Testis (tissue), 3 donors: ENCODE results near the gene FBP2. TPM values are rescaled to one million over a fixed set of nuclear protein-coding genes. Genes with fewer than 3 reads are reported as not detected.

ENCODE experiments used
- DNase-seq: peaks from one replicate; pipeline ENCODE4 v3.0.0-alpha.2; 2019
- H3K27ac ChIP-seq, 2 donors: fragments of 200-600 bp; sonication (generic); one replicate each; pipeline ENCODE4 v1.5.1; 2019
- H3K27me3 ChIP-seq: fragments of 200-600 bp; sonication (generic); one replicate; pipeline ENCODE4 v1.5.1; 2019
- H3K36me3 ChIP-seq: fragments of 200-600 bp; sonication (generic); one replicate; pipeline ENCODE4 v1.5.1; 2017; ENCODE audit warnings: low read depth; ENCODE audit errors: missing control alignments
- H3K4me1 ChIP-seq: fragments of 200-600 bp; sonication (generic); one replicate; pipeline ENCODE4 v1.5.1; 2019
- H3K4me3 ChIP-seq, 2 donors: fragments of 200-600 bp; sonication (generic); one replicate each; pipeline ENCODE4 v1.5.1; 2017 to 2019
- H3K9me3 ChIP-seq: fragments of 200-600 bp; sonication (generic); one replicate; pipeline ENCODE4 v1.5.1; 2017
- POLR2A ChIP-seq: fragments of 450-650 bp; IDR thresholded peaks from one replicate; pipeline ENCODE4 v1.6.1; 2017; ENCODE audit warnings: antibody characterized with exemption, mild to moderate bottlenecking, moderate library complexity
- WGBS, 2 donors: methylation state at CpG; one replicate each; pipeline ENCODE4 v1.1.5; 2018; 5-methylcytosine and 5-hydroxymethylcytosine counted together
- intact Hi-C: fragments of 100-400 bp; cut with DNase I; formaldehyde crosslinking; loops from one replicate; pipeline ENCODE4 v1.15.1; 2023; ENCODE audit warnings: low total_unique reads
- polyA plus RNA-seq: library from polyadenylated mRNA; stranded (reverse); fragments of 350-450 nt; fragmentation: Illumina TruSeq; extraction: RNeasy Lipid Tissue Mini Kit (QIAGEN cat#74804); gene quantifications from one replicate; pipeline ENCODE4 v1.2.3, GENCODE V29; 2014; ENCODE audit warnings: low read depth, low replicate concordance; ENCODE audit not compliant: insufficient read depth
- total RNA-seq, 2 donors: library from RNA; depleted of rRNA; stranded (reverse); fragments of >200 nt; gene quantifications; one replicate each; pipeline ENCODE4 v1.2.3, GENCODE V29; 2016
- TF ChIP-seq, protein P1 (sequence below), 3 experiments: fragments of 450-650 bp in 2 of 3; fragments of 200-600 bp in 1 of 3; sonication (generic) in 1 of 3; IDR thresholded peaks; one replicate each; pipeline ENCODE4 v1.5.1; 2016 to 2019; ENCODE audit warnings: antibody characterized with exemption in 3 of 3, mild to moderate bottlenecking in 2 of 3, moderate library complexity in 1 of 3

FBP2 gene
- total and polyA plus RNA-seq, 3 donors from 2014 or later: 0.74 to 2.5 (median 1.6) TPM

DNA sequence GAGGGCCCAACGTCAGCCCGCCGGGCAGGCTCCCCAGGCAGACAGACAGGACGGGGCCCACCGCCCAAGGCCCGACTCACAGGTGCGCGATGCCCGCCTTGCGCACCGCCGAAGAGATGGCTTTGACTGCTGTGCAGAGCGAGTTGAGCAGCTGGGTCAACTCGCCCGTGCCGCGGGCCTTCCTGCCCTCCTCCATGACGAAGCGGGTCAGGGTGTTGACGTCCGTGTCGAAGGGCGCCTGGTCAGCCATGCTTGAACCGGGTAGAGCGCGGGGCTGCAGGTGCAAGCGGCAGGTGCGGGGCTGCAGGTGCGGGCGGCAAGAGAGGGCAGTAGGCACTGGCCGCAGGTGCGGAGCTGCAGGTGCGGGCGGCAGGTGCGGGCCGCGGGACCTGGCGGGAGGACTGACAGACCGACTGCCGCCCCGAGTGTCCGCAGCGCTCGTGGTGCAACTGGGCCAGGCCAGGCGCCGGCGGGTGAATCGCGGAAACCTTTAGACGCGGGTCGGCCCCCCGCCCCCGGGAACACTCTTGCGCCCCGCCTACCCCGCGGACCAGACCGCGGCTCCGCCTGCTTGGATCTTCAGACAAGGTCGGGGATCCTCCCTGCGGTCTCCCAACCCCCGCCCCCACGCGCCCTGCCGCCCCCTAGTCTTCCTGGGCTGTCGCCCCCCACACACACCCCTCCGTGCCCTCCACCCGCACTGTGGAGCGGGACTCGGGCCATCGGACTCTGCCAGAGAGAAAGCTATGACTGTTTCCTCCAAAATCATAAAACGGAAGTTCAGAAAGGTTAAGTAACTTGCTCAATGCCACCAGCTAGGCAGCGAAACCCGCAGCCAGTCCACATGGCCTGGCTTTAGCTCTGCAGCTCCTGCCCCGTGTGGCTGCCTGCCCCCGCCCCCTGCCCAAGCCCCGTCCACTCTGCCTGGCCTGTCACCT, 45.7 kb upstream of the FBP2 start, which contains the start of gene FBP1:
FBP1 (minus strand) TSS at position 458 of the 938 bp plus-strand sequence; CDS start at position 250, 208 bp downstream.
- no peaks in the 10 kb centered on the region for H3K27me3 ChIP-seq
- H3K27ac ChIP-seq: no peak within 1 kb of the TSS
- H3K36me3 ChIP-seq: no peaks in the 10 kb centered on the region
- peaks cover 10% of the 10 kb centered on the region for H3K4me1 ChIP-seq
- no peak for TF ChIP-seq POLR2A
- TF ChIP-seq, protein P1, sequence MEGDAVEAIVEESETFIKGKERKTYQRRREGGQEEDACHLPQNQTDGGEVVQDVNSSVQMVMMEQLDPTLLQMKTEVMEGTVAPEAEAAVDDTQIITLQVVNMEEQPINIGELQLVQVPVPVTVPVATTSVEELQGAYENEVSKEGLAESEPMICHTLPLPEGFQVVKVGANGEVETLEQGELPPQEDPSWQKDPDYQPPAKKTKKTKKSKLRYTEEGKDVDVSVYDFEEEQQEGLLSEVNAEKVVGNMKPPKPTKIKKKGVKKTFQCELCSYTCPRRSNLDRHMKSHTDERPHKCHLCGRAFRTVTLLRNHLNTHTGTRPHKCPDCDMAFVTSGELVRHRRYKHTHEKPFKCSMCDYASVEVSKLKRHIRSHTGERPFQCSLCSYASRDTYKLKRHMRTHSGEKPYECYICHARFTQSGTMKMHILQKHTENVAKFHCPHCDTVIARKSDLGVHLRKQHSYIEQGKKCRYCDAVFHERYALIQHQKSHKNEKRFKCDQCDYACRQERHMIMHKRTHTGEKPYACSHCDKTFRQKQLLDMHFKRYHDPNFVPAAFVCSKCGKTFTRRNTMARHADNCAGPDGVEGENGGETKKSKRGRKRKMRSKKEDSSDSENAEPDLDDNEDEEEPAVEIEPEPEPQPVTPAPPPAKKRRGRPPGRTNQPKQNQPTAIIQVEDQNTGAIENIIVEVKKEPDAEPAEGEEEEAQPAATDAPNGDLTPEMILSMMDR (IDR thresholded peaks at IDR 0.05): no peak
- DNase-seq: peak; percentile 61
- 4% methylated on average over 5 to 65 of the region's 79 CpGs for WGBS, 2 donors
- intact Hi-C loops: no loop called here
- H3K4me3 ChIP-seq: peak within 1 kb of the TSS; percentile 58 to 63
- no peaks in the 10 kb centered on the region for H3K9me3 ChIP-seq

DNA sequence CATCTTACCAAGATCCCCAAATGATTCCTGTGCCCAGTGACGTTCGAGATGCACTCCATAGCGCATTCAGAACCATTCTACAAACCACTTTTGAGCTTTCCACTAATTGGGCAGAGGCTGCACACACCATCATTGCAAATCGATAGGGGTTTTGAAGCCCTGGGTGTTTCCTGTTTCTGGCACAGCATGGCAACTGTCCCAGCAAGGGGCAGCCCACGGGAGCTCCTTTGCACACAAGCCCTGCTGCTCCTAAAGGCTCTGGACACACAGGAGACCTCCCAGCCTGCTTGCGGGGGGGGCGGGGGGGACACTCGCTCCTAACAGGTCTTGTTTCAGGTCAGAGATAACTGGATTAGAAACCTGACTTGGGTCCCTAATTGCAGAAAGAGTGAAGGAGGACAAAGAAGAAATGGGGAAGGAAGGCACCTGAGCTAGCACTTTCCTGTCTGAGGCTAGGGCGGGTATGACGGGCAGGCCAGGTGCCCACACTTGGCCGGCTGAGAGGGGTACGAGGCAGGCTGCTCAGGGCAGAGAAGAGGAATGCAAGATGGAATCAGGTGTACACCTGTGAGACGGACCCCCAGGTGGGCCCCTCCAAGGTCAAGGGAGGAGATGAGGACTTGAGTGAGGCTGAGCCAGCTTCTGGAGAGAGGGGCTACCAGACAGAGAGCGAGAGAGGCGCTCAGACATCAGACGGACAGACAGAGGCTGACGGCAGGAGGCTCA, 44.9 kb upstream of the FBP2 start:
- Histone ChIP-seq H3K4me1 (peaks cover 10% of the 10 kb centered on the region), H3K9me3 (no peaks in the 10 kb centered on the region), H3K27me3 (no peaks in the 10 kb centered on the region), H3K27ac (no peak overlapping the region), H3K36me3 (no peaks in the 10 kb centered on the region), H3K4me3 (peak overlapping the region; percentile 58 to 63)
- WGBS, 2 donors: 58 to 64% methylated on average over 12 to 16 of the region's 17 CpGs
- intact Hi-C loops: no loop called here
- TF ChIP-seq, protein P1 (IDR thresholded peaks at IDR 0.05): no peak
- no peak for TF ChIP-seq POLR2A
- no peak for DNase-seq

DNA sequence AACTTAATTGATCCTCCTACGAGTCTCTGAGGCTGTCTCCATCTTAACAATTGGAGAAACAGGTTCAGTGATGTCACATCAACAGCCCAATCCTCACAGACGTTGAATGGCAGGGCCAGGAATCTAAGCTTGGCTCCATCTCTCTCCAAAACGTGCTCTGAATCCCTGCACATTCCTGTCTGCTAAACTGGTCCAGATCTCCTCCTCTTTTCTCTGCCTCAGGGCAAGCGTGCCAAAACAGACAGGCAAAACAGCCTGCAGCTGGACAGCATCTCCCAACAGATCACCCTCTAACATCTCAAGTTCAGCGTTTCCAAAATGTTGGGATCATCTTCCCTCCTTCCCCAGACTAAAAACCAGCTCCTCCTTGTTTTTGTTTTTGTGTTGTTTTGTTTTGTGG, 39.1 kb upstream of the FBP2 start:
- no peak for DNase-seq
- H3K9me3 ChIP-seq: no peaks in the 10 kb centered on the region
- no peaks in the 10 kb centered on the region for H3K36me3 ChIP-seq
- no peak overlapping the region for H3K4me3 ChIP-seq
- WGBS, 2 donors: 20% methylated on average over 5 of the region's 5 CpGs
- no peaks in the 10 kb centered on the region for H3K27me3 ChIP-seq
- H3K4me1 ChIP-seq: peaks cover 3% of the 10 kb centered on the region
- H3K27ac ChIP-seq: no peak overlapping the region
- intact Hi-C loops: no loop called here
- TF ChIP-seq, protein P1 (IDR thresholded peaks at IDR 0.05): no peak
- TF ChIP-seq POLR2A: no peak

DNA sequence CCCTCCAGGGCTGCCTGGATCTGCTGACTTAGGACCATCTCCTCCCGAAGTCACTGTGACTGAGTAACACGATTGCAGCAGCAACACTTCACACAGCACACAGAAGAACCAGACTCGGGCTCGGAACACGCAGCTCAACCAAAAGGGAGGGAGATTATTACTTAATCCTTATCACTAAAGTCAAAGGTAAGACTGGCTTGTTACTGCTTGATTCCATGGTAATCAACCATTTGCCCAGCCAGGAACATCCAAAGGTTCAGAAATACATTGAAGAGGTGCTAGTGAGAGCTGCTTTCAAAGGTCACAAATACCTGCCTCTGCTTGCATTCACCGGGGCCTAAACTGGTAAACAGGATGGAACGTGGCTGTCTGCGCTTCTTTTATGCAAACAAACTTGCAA, 38.0 kb upstream of the FBP2 start:
- Histone ChIP-seq H3K4me3 (no peak overlapping the region), H3K36me3 (no peaks in the 10 kb centered on the region), H3K27ac (no peak overlapping the region), H3K9me3 (no peaks in the 10 kb centered on the region), H3K27me3 (no peaks in the 10 kb centered on the region), H3K4me1 (peaks cover 3% of the 10 kb centered on the region)
- intact Hi-C loops: no loop called here
- WGBS, 2 donors: 69 to 75% methylated on average over 8 of the region's 8 CpGs
- no peak for DNase-seq
- TF ChIP-seq, protein P1 (IDR thresholded peaks at IDR 0.05): no peak
- no peak for TF ChIP-seq POLR2A
